ENCODE data around the gene TDG.

The TDG gene

GRCh38 chr12:103986829-103987228, 21.2 kb downstream of the TDG start:
- no peaks in the 10 kb centered on the region for H3K27me3 ChIP-seq (ENCODE audit: control insufficient read depth, insufficient read depth, low read length)
- no peak overlapping the region for H3K4me3 ChIP-seq (ENCODE audit: low read depth, low read length)
- no peak overlapping the region for H3K4me2 ChIP-seq (ENCODE audit: low read length)
- H3K27ac ChIP-seq = no peak overlapping the region
- no peaks in the 10 kb centered on the region for H3K4me1 ChIP-seq
- H3K79me2 ChIP-seq = no peaks in the 10 kb centered on the region
- TF ChIP-seq CTCF (IDR thresholded peaks at IDR 0.05) = no peak
- H3K9me3 ChIP-seq (ENCODE audit: control insufficient read depth, low read length) = no peaks in the 10 kb centered on the region
- no peak overlapping the region for H3K9ac ChIP-seq
- no peaks in the 10 kb centered on the region for H3K36me3 ChIP-seq (ENCODE audit: control insufficient read depth, insufficient read depth, low read length)
- H2AFZ ChIP-seq = no peak overlapping the region

GRCh38 chr12:103994235-103994634, 28.6 kb downstream of the TDG start:
- TF ChIP-seq CTCF (IDR thresholded peaks at IDR 0.05) = no peak
- no peak overlapping the region for H3K4me2 ChIP-seq (ENCODE audit: low read length)
- H3K9me3 ChIP-seq (ENCODE audit: control insufficient read depth, low read length) = no peaks in the 10 kb centered on the region
- no peak overlapping the region for H3K4me3 ChIP-seq (ENCODE audit: low read depth, low read length)
- no peaks in the 10 kb centered on the region for H3K27me3 ChIP-seq (ENCODE audit: control insufficient read depth, insufficient read depth, low read length)
- no peak overlapping the region for H3K27ac ChIP-seq
- no peak overlapping the region for H2AFZ ChIP-seq
- H3K36me3 ChIP-seq (ENCODE audit: control insufficient read depth, insufficient read depth, low read length) = no peaks in the 10 kb centered on the region
- no peak overlapping the region for H3K9ac ChIP-seq
- H3K79me2 ChIP-seq = no peaks in the 10 kb centered on the region
- H3K4me1 ChIP-seq = no peaks in the 10 kb centered on the region

- Histone ChIP-seq H3K79me2 (no peaks in the 10 kb centered on the region), H3K36me3 (ENCODE audit: control insufficient read depth, insufficient read depth, low read length) (no peaks in the 10 kb centered on the region), H3K4me1 (no peaks in the 10 kb centered on the region), H3K9me3 (ENCODE audit: control insufficient read depth, low read length) (no peaks in the 10 kb centered on the region), H3K27ac (no peak overlapping the region), H3K27me3 (ENCODE audit: control insufficient read depth, insufficient read depth, low read length) (no peaks in the 10 kb centered on the region), H3K4me3 (ENCODE audit: low read depth, low read length) (no peak overlapping the region), H3K9ac (no peak overlapping the region), H2AFZ (no peak overlapping the region), H3K4me2 (ENCODE audit: low read length) (no peak overlapping the region)
- no peak for TF ChIP-seq CTCF (IDR thresholded peaks at IDR 0.05)
Measured at GRCh38 chr12:103996595-103996994, 30.9 kb downstream of the TDG start.

- TF ChIP-seq CTCF (IDR thresholded peaks at IDR 0.05) = no peak
- Histone ChIP-seq H3K36me3 (ENCODE audit: control insufficient read depth, insufficient read depth, low read length) (no peaks in the 10 kb centered on the region), H3K9ac (no peak overlapping the region), H2AFZ (no peak overlapping the region), H3K4me2 (ENCODE audit: low read length) (no peak overlapping the region), H3K79me2 (no peaks in the 10 kb centered on the region), H3K4me3 (ENCODE audit: low read depth, low read length) (no peak overlapping the region), H3K9me3 (ENCODE audit: control insufficient read depth, low read length) (no peaks in the 10 kb centered on the region), H3K4me1 (no peaks in the 10 kb centered on the region), H3K27me3 (ENCODE audit: control insufficient read depth, insufficient read depth, low read length) (no peaks in the 10 kb centered on the region), H3K27ac (no peak overlapping the region)
Measured at GRCh38 chr12:103997286-103997900, 31.7 kb downstream of the TDG start.

GRCh38 chr12:103998976-103999375, 33.3 kb downstream of the TDG start:
- H3K27ac ChIP-seq = no peak overlapping the region
- H3K27me3 ChIP-seq (ENCODE audit: control insufficient read depth, insufficient read depth, low read length) = no peaks in the 10 kb centered on the region
- H3K9ac ChIP-seq = no peak overlapping the region
- no peaks in the 10 kb centered on the region for H3K36me3 ChIP-seq (ENCODE audit: control insufficient read depth, insufficient read depth, low read length)
- no peaks in the 10 kb centered on the region for H3K4me1 ChIP-seq
- H3K4me3 ChIP-seq (ENCODE audit: low read depth, low read length) = no peak overlapping the region
- no peak overlapping the region for H3K4me2 ChIP-seq (ENCODE audit: low read length)
- H2AFZ ChIP-seq = no peak overlapping the region
- H3K9me3 ChIP-seq (ENCODE audit: control insufficient read depth, low read length) = no peaks in the 10 kb centered on the region
- H3K79me2 ChIP-seq = no peaks in the 10 kb centered on the region
- TF ChIP-seq CTCF (IDR thresholded peaks at IDR 0.05) = no peak
